D721Med (cell line): ENCODE measurements around the gene CLTA.

ENCODE experiments used
- DNase-seq: peaks from one replicate; pipeline ENCODE4 v3.0.0; 2011; ENCODE audit warnings: low spot score; ENCODE audit not compliant: insufficient read length
- FAIRE-seq: peaks from 2 replicates; lab custom pipeline; 2011; peaks lifted over from hg19 to GRCh38; lab: Jason Lieb, UNC
- CTCF ChIP-seq: IDR thresholded peaks from 2 replicates; pipeline ENCODE4 v1.5.1; 2012; ENCODE audit warnings: mild to moderate bottlenecking, control low read depth; ENCODE audit not compliant: insufficient read depth; ENCODE audit errors: missing control alignments

Gene CLTA

DNA sequence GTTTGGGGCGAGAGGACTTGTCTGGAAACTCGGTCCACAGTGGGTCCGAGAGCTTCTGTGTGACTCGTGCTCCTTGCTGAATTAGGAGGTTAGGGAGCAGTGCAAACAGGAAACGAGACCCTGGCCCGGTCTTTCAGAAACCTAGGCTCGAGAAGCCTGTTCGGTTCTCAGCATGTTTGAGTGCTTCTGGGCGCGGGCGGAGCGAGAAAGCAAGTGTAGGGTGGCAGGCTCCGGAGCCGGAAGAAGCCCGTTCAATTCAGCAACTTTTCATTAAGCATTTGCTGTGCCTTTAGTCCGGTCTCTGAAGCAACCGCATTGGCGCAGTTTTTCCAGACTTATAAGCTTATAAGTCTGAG lies 547 bp downstream of the CLTA start:
- no peak for TF ChIP-seq CTCF
- FAIRE-seq (no peak), DNase-seq (no peak)

DNA sequence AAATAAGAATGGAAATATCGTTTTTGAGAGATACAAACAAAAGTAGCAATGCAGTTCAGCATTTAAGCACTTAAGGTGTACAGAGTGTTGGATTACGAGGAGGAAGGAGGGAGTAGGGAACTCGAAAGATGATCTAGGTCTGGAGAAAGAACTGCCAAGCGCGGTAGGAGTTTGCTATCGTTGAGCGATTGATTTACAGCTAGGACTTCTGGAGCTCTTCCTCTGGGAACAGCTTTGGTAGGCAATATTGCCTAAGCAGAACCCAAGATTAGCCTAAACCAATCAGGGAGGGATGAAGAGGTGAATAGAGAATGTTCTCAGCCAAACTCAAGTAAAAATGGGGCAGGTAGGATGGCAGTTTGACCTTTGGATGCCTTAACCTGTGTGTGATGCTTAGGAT lies 965 bp downstream of the CLTA start:
- no peak for DNase-seq
- TF ChIP-seq CTCF = no peak
- FAIRE-seq = no peak

GRCh38 chr9:36192196-36192595 lies 1.5 kb downstream of the CLTA start:
- no peak for DNase-seq
- no peak for TF ChIP-seq CTCF
- no peak for FAIRE-seq

DNA sequence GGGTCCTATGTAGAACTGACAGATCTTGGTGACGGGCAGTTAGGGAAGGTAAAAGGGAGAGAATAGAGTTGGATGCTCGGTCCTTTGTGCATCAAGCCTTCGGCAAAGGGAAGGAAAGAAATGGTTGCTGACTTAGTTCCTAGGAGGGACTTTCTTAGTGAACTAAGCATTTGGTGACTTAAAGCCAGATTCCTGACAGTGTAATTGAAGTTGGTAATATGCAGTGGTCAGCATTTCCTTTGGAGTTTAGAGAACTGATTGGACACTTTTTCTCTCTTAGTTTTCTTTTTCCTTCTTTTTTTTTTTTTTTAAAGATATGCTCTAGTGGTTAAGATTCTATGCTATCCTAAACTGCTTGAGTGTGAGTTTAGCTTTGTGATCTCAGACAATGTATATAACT lies 2.3 kb downstream of the CLTA start:
- FAIRE-seq (no peak), DNase-seq (no peak)
- TF ChIP-seq CTCF = no peak

- FAIRE-seq = no peak
- no peak for DNase-seq
- no peak for TF ChIP-seq CTCF
Measured at GRCh38 chr9:36194326-36195000, 3.7 kb downstream of the CLTA start.

DNA sequence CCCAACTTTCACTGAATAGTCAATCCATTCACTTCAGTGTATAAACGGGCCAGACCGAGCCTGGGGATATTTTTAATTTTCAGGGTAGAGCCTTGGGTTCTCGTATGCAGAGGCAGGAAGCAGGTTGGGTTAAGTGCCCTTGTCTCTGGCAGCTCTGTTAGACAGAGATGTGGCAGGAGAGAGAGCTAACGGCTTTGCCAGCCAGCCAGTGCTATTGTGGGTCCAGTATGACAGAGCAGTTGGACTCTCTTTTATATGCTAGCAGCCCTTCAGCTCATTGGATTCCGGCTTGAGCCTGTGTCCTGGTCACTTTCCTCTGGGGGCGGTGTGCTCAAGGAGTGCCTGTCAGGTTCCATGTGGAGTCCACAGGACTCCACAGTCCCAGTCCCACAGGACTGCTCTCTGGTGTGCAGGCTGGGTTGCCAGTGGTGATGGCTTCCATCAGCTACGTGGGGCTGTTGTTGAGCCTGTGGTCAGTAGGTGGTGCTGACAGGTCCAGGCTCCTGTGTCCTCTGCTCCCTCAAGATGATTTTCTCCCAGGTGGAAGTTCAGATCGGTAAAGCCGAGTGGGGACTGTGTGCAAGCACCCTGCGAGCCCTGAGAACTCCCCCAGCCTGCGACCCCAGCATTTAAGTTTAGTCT lies 14.3 kb downstream of the CLTA start:
- FAIRE-seq = no peak
- peak; percentile 20 for TF ChIP-seq CTCF
- no peak for DNase-seq

- DNase-seq (no peak), FAIRE-seq (no peak)
- no peak for TF ChIP-seq CTCF
Measured at GRCh38 chr9:36207016-36207415, 16.3 kb downstream of the CLTA start.
